ENCODE measurements around the gene JAML.

JAML gene

DNA sequence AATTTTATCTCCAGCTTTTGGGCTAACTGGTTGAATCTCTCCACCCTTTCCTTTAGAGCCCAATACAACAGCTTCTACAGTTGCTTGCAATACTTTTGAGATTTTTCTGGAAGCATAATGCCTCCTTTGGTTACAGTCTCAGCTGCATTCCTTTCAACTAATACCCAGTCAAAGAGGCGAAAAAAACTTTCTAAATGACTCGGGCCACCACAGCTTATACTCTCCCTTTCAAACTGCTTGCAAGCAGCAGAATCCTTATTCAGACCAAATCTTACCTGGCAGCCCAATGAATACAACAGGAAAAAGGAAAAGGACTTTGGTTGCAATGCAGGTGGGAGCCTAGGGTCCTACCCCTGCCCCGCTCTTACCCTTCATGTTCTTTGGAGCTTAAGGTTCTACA is 15.8 kb downstream of the JAML start:
- in situ Hi-C loops (cut with HindIII; ENCODE audit: low pct_unique_long_range_greater_than_20kb, low sequenced_read_pairs), result no loop called here
- no peak for DNase-seq (ENCODE audit: low read depth in 1 of 2, low spot score in 1 of 2)
- no peak for TF ChIP-seq JUND (IDR thresholded peaks at IDR 0.05; ENCODE audit: low read depth)

DNA sequence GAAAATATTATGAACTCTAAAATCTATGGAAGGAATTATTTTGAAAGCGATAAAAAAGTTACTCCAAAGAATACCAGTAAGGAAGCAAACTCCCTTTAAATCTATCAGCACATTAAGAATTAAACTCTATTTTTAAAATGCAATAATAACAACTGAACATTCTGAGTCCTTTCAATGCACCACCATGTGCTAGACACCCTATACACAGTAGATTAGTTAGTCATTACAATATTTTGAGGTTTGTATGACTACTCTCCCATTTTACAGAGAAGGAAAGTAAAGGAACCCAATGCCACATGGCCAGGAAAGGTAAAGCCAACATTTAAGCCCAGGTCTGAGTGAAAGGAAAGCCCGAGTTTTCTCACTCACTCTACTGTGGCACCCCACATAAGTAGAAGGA is 17.7 kb downstream of the JAML start:
- in situ Hi-C loops (cut with HindIII; ENCODE audit: low pct_unique_long_range_greater_than_20kb, low sequenced_read_pairs), result no loop called here
- no peak for TF ChIP-seq JUND (IDR thresholded peaks at IDR 0.05; ENCODE audit: low read depth)
- DNase-seq (ENCODE audit: low read depth in 1 of 2, low spot score in 1 of 2), result no peak

GRCh38 chr11:118206391-118207031 is 18.3 kb downstream of the JAML start:
- in situ Hi-C loops (cut with HindIII; ENCODE audit: low pct_unique_long_range_greater_than_20kb, low sequenced_read_pairs), result no loop called here
- TF ChIP-seq JUND (IDR thresholded peaks at IDR 0.05; ENCODE audit: low read depth), result no peak
- no peak for DNase-seq (ENCODE audit: low read depth in 1 of 2, low spot score in 1 of 2)

GRCh38 chr11:118205606-118206378 is 19.0 kb downstream of the JAML start:
- TF ChIP-seq JUND (IDR thresholded peaks at IDR 0.05; ENCODE audit: low read depth), result no peak
- no peak for DNase-seq (ENCODE audit: low read depth in 1 of 2, low spot score in 1 of 2)

DNA sequence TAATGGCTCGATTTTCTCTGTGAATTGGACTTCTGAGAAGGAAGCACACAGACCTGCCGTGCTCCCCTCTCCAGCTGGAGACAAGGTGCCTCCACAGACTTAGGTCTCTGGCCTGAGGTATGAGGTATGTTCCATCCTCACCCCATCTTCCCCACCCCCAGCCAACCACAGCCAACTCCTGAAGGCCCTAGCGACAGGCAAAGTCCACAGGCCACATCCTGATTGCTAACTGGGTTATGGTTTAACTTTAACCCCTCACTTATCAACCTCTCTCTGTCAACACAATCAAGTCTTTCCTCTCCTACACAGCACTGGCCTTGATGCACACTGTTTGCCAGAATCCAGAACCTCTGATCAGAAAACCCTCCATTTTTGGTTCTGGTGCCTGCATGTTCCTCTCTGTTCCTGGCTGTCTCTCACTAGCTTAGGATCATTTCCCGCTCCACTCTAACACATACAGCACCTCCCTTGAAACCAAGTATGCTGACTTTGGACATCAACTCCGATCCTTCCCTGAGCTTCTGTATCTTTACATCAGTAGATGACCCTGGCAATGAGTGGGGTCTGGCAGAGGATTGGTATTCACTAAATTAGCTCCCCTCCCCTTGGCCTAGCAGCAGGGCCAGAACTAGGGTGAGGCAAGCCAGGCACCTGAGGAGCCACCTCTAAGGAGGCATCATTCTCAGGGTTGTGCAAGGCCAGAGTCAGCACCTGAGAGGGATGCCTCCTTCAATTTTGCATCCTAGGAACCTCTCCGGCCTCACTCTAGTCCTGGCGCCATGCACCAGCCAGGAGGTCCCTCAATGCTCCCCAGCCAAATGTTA is 22.0 kb downstream of the JAML start:
- no peak for TF ChIP-seq JUND (IDR thresholded peaks at IDR 0.05; ENCODE audit: low read depth)
- no peak for DNase-seq (ENCODE audit: low read depth in 1 of 2, low spot score in 1 of 2)
- in situ Hi-C loops (cut with HindIII; ENCODE audit: low pct_unique_long_range_greater_than_20kb, low sequenced_read_pairs), result no loop called here

More at GRCh38 chr11:118205606-118206378, 19.0 kb downstream of the JAML start:
- in situ Hi-C loops (cut with HindIII; ENCODE audit: low pct_unique_long_range_greater_than_20kb, low sequenced_read_pairs), result no loop called here

DNA sequence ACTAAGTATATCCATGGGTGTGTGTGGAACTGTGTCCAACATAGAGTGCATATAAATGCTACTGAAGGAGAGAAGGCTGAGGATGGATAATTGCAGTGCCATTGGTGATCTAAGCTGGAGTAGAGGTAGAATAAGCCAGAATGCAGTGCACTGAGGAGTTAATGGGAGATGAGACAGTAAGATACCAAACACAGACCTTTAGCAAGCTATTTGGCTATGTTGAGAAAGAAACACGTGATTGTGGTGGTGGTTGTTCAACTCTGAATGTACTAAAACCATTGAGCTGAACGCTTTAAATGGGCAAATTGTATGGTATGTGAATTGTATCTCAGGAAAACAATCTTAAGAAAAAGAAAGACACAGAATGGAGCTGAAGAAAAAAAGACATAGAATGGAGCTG is 22.8 kb downstream of the JAML start:
- TF ChIP-seq JUND (IDR thresholded peaks at IDR 0.05; ENCODE audit: low read depth), result no peak
- no peak for DNase-seq (ENCODE audit: low read depth in 1 of 2, low spot score in 1 of 2)
- in situ Hi-C loops (cut with HindIII; ENCODE audit: low pct_unique_long_range_greater_than_20kb, low sequenced_read_pairs), result no loop called here

GRCh38 chr11:118200901-118201680 is 23.7 kb downstream of the JAML start:
- DNase-seq (ENCODE audit: low read depth in 1 of 2, low spot score in 1 of 2), result no peak
- TF ChIP-seq JUND (IDR thresholded peaks at IDR 0.05; ENCODE audit: low read depth), result no peak
- in situ Hi-C loops (cut with HindIII; ENCODE audit: low pct_unique_long_range_greater_than_20kb, low sequenced_read_pairs), result no loop called here

DNA sequence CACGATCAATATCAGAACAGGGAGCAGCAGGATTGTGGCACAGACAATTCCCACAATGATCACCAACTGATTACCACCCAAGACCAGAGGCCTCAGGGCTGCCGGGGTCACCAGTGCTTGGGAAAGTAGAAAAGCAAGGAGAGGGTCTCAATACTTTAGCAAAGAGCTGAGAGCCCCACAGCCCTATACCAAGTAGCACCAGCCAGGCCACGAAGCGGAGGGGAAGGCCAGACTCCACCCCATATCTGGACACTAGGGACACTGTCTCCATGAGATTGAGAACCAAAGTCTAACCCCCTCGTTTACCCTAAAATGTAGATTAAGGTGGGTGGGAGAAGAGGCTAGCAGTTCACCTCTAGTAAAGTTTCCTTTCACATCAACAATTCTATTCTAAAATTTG is 24.3 kb downstream of the JAML start:
- in situ Hi-C loops (cut with HindIII; ENCODE audit: low pct_unique_long_range_greater_than_20kb, low sequenced_read_pairs), result no loop called here
- no peak for TF ChIP-seq JUND (IDR thresholded peaks at IDR 0.05; ENCODE audit: low read depth)

GRCh38 chr11:118199135-118199534 is 25.7 kb downstream of the JAML start:
- DNase-seq (ENCODE audit: low read depth in 1 of 2, low spot score in 1 of 2), result no peak
- TF ChIP-seq JUND (IDR thresholded peaks at IDR 0.05; ENCODE audit: low read depth), result no peak
- in situ Hi-C loops (cut with HindIII; ENCODE audit: low pct_unique_long_range_greater_than_20kb, low sequenced_read_pairs), result no loop called here

More for the DNA sequence above, 24.3 kb downstream of the JAML start:
- no peak for DNase-seq (ENCODE audit: low read depth in 1 of 2, low spot score in 1 of 2)

- peak; percentile 58 to 69 for DNase-seq (ENCODE audit: low read depth in 1 of 2, low spot score in 1 of 2)
- in situ Hi-C loops (cut with HindIII; ENCODE audit: low pct_unique_long_range_greater_than_20kb, low sequenced_read_pairs), result no loop called here
- no peak for TF ChIP-seq JUND (IDR thresholded peaks at IDR 0.05; ENCODE audit: low read depth)
Observed at GRCh38 chr11:118198370-118198769, 26.4 kb downstream of the JAML start.

- no peak for TF ChIP-seq JUND (IDR thresholded peaks at IDR 0.05; ENCODE audit: low read depth)
- in situ Hi-C loops (cut with HindIII; ENCODE audit: low pct_unique_long_range_greater_than_20kb, low sequenced_read_pairs), result no loop called here
- no peak for DNase-seq (ENCODE audit: low read depth in 1 of 2, low spot score in 1 of 2)
Observed at GRCh38 chr11:118194835-118195627, 29.8 kb downstream of the JAML start.
